Glutamatergic neuron (in vitro differentiated cells): ENCODE measurements around the gene ZNRF2. TPM values are rescaled to one million over a fixed set of nuclear protein-coding genes. Genes with fewer than 3 reads are reported as not detected.

Experiments used
- DNase-seq: peaks from one replicate; pipeline ENCODE4 v3.0.0; 2022
- H3K27ac Mint-ChIP-seq: one replicate; pipeline ENCODE4 v1.8.0; 2020; ENCODE audit warnings: mild to moderate bottlenecking, mixed read lengths, inconsistent platforms; ENCODE audit not compliant: unreplicated experiment
- H3K27me3 Mint-ChIP-seq: one replicate; pipeline ENCODE4 v1.8.0; 2020; ENCODE audit warnings: mild to moderate bottlenecking, moderate library complexity, mixed read lengths, inconsistent platforms; ENCODE audit not compliant: unreplicated experiment
- H3K36me3 Mint-ChIP-seq: one replicate; pipeline ENCODE4 v1.8.0; 2020; ENCODE audit warnings: mild to moderate bottlenecking, mixed read lengths, inconsistent platforms; ENCODE audit not compliant: unreplicated experiment
- H3K4me1 Mint-ChIP-seq: one replicate; pipeline ENCODE4 v1.8.0; 2020; ENCODE audit warnings: mild to moderate bottlenecking, low read depth, mixed read lengths, inconsistent platforms; ENCODE audit not compliant: unreplicated experiment
- H3K4me3 Mint-ChIP-seq: one replicate; pipeline ENCODE4 v1.8.0; 2020; ENCODE audit warnings: mild to moderate bottlenecking, mixed read lengths, inconsistent platforms; ENCODE audit not compliant: unreplicated experiment
- H3K9me3 Mint-ChIP-seq: one replicate; pipeline ENCODE4 v1.8.0; 2020; ENCODE audit warnings: mild to moderate bottlenecking, moderate library complexity, mixed read lengths, inconsistent platforms; ENCODE audit not compliant: unreplicated experiment
- long read RNA-seq: library from polyadenylated mRNA; unstranded; transcript quantifications from one replicate; pipeline ENCODE4 v2.0.0, GENCODE V29; 2020; ENCODE audit not compliant: unreplicated experiment
- total RNA-seq: library from RNA; stranded (reverse); fragmentation: NEBNext Ultra II Directional; extraction: Animal tissue kit (Norgen Biotek cat#: 25700); gene quantifications from one replicate; pipeline ENCODE4 v1.2.1, GENCODE V29; 2021; ENCODE audit not compliant: unreplicated experiment
- TF ChIP-seq, protein P1 (sequence below): fragments of 200-600 bp; sonication (generic); IDR thresholded peaks from one replicate; pipeline ENCODE4 v1.5.0; 2021; ENCODE audit not compliant: partially characterized antibody, unreplicated experiment

ZNRF2 gene
- total RNA-seq, result 16.7 TPM
- long read RNA-seq, result 0 reads

DNA sequence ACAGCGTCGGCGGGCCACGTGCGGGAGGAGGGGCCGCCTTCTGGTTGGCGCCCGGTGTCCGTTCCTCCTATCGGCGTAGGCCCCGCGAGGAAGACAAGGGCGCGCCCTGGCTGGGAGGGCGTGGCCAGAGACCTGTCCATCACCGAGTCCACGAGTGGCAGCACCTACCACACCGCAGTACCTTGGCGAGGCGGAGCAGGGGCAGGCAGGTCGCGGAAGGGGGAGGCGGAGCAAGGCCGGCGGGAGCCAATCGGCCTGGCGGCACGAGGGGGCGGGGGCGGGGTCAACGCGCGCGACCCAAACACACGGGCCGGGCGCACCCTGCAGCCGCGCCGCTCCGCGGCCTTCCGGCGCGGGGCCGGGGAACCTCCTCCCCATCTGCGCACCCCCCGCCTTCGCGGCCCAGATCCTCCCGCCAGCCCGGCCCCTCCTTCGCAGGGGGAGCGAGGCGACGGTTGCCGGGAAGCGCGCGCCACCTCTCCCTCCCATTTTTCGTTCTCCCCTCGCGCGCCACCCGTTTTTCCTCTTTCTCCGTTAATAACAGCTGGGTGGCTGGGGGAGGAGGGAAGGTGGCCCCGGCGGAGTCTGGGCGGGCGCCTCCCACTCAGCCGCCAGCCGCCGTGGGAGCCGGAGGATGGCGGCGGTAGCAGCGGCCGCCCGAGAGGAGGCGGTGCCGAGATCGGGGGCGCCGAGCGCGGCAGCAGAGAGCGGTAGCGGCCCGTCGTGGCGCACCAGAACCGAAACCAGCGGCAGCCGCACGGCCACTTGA lies at the start of gene ZNRF2:
Gene ZNRF2 (plus strand): TSS at position 300 of the 769 bp plus-strand sequence. CDS start 761 bp downstream, outside the sequence.
- peak within 1 kb of the TSS; percentile 85 for H3K4me3 Mint-ChIP-seq
- DNase-seq, result peak; percentile 98
- peaks cover 30% of the 10 kb centered on the region for H3K4me1 Mint-ChIP-seq
- TF ChIP-seq, protein P1, sequence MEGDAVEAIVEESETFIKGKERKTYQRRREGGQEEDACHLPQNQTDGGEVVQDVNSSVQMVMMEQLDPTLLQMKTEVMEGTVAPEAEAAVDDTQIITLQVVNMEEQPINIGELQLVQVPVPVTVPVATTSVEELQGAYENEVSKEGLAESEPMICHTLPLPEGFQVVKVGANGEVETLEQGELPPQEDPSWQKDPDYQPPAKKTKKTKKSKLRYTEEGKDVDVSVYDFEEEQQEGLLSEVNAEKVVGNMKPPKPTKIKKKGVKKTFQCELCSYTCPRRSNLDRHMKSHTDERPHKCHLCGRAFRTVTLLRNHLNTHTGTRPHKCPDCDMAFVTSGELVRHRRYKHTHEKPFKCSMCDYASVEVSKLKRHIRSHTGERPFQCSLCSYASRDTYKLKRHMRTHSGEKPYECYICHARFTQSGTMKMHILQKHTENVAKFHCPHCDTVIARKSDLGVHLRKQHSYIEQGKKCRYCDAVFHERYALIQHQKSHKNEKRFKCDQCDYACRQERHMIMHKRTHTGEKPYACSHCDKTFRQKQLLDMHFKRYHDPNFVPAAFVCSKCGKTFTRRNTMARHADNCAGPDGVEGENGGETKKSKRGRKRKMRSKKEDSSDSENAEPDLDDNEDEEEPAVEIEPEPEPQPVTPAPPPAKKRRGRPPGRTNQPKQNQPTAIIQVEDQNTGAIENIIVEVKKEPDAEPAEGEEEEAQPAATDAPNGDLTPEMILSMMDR, result peak; percentile 35
- peaks cover 11% of the 10 kb centered on the region for H3K9me3 Mint-ChIP-seq
- H3K27ac Mint-ChIP-seq, result peak within 1 kb of the TSS; percentile 81
- H3K27me3 Mint-ChIP-seq, result peaks cover 11% of the 10 kb centered on the region
- H3K36me3 Mint-ChIP-seq, result no peaks in the 10 kb centered on the region

- no peak overlapping the region for H3K4me3 Mint-ChIP-seq
- H3K36me3 Mint-ChIP-seq, result no peaks in the 10 kb centered on the region
- H3K4me1 Mint-ChIP-seq, result no peaks in the 10 kb centered on the region
- peaks cover 2% of the 10 kb centered on the region for H3K9me3 Mint-ChIP-seq
- no peak for DNase-seq
- TF ChIP-seq, protein P1, result no peak
- H3K27ac Mint-ChIP-seq, result no peak overlapping the region
- no peaks in the 10 kb centered on the region for H3K27me3 Mint-ChIP-seq
These were observed 47.1 kb upstream of the ZNRF2 start for GRCh38 chr7:30237271-30237695.

DNA sequence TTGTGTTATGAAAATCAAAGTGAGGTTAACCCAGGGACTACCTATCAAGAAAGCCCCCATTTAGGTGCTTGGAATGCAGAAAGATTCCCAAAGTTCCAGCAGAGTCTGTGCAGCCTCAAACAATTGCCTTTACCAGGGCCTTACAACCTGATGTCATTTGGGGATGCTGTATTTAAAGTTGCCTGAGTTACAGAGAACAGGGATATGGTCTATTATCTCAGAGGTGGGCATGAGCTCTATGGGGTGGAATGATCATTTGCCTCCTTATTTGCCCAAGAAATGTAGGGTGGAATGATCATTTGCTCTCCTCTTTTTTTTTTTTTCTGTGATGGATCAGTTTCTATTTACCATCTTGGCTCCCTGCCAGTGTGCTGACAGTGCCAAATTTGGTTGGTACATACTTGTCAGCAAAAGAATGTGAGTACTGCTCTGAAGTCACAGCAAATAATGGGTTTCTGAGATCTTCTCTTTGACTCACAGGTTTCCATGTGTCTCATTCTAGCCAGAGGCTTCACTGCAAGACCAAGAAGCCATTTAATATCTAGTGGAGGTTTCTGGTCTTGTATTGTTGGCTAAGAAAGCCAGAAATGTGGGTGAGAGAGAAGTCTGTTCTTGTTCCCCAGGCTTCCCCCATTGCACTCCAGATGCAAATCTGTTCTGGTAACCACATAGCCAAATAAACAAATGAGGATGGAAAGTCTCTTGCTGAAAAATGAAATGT lies 45.5 kb upstream of the ZNRF2 start:
- Mint-ChIP-seq H3K4me1 (no peaks in the 10 kb centered on the region), H3K4me3 (no peak overlapping the region), H3K27me3 (no peaks in the 10 kb centered on the region), H3K36me3 (no peaks in the 10 kb centered on the region), H3K27ac (no peak overlapping the region), H3K9me3 (peaks cover 2% of the 10 kb centered on the region)
- DNase-seq, result no peak
- TF ChIP-seq, protein P1, result no peak

GRCh38 chr7:30240106-30240800 lies 44.1 kb upstream of the ZNRF2 start:
- no peaks in the 10 kb centered on the region for H3K36me3 Mint-ChIP-seq
- peaks cover 2% of the 10 kb centered on the region for H3K9me3 Mint-ChIP-seq
- H3K4me3 Mint-ChIP-seq, result no peak overlapping the region
- DNase-seq, result no peak
- H3K4me1 Mint-ChIP-seq, result no peaks in the 10 kb centered on the region
- H3K27ac Mint-ChIP-seq, result no peak overlapping the region
- H3K27me3 Mint-ChIP-seq, result peaks cover 2% of the 10 kb centered on the region
- TF ChIP-seq, protein P1, result no peak
